ENCODE data around the gene ELP1.

Gene ELP1

GRCh38 chr9:108865037-108865436 lies 68.9 kb downstream of the ELP1 start:
- no peak for TF ChIP-seq SUZ12 (IDR thresholded peaks at IDR 0.05; ENCODE audit: extremely low read depth, insufficient read depth, insufficient read length)
- Histone ChIP-seq H3K27me3 (ENCODE audit: insufficient read depth, insufficient read length) (no peaks in the 10 kb centered on the region), H3K4me1 (ENCODE audit: insufficient read depth, insufficient read length) (no peaks in the 10 kb centered on the region), H3K4me3 (ENCODE audit: insufficient read length, low read depth) (no peak overlapping the region), H3K9ac (ENCODE audit: insufficient read length, low read depth) (no peak overlapping the region), H3K9me3 (ENCODE audit: insufficient read depth, low read length) (no peaks in the 10 kb centered on the region), H3K36me3 (ENCODE audit: insufficient read depth, insufficient read length, low read length) (peaks cover 5% of the 10 kb centered on the region)
- no peak for DNase-seq (ENCODE audit: low read depth, low spot score)

- no peaks in the 10 kb centered on the region for H3K4me1 ChIP-seq (ENCODE audit: insufficient read depth, insufficient read length)
These were observed 69.5 kb downstream of the ELP1 start for GRCh38 chr9:108864446-108864845.

GRCh38 chr9:108863891-108864290 lies 70.0 kb downstream of the ELP1 start:
- H3K36me3 ChIP-seq (ENCODE audit: insufficient read depth, insufficient read length, low read length) = peaks cover 3% of the 10 kb centered on the region
- DNase-seq (ENCODE audit: low read depth, low spot score) = no peak
- H3K9ac ChIP-seq (ENCODE audit: insufficient read length, low read depth) = no peak overlapping the region
- H3K27me3 ChIP-seq (ENCODE audit: insufficient read depth, insufficient read length) = no peaks in the 10 kb centered on the region
- no peak for TF ChIP-seq YY1 (IDR thresholded peaks at IDR 0.05; ENCODE audit: insufficient read depth, insufficient read length)
- TF ChIP-seq SUZ12 (IDR thresholded peaks at IDR 0.05; ENCODE audit: extremely low read depth, insufficient read depth, insufficient read length) = no peak
- no peak overlapping the region for H3K4me3 ChIP-seq (ENCODE audit: insufficient read length, low read depth)
- H3K9me3 ChIP-seq (ENCODE audit: insufficient read depth, low read length) = no peaks in the 10 kb centered on the region
- no peaks in the 10 kb centered on the region for H3K4me1 ChIP-seq (ENCODE audit: insufficient read depth, insufficient read length)

More at GRCh38 chr9:108864446-108864845, 69.5 kb downstream of the ELP1 start:
- TF ChIP-seq SUZ12 (IDR thresholded peaks at IDR 0.05; ENCODE audit: extremely low read depth, insufficient read depth, insufficient read length) = no peak
- no peak for TF ChIP-seq YY1 (IDR thresholded peaks at IDR 0.05; ENCODE audit: insufficient read depth, insufficient read length)
- no peak for TF ChIP-seq ZNF274 (IDR thresholded peaks at IDR 0.05; ENCODE audit: low read depth, low read length)
- Histone ChIP-seq H3K9me3 (ENCODE audit: insufficient read depth, low read length) (no peaks in the 10 kb centered on the region), H3K4me3 (ENCODE audit: insufficient read length, low read depth) (no peak overlapping the region), H3K9ac (ENCODE audit: insufficient read length, low read depth) (no peak overlapping the region), H3K27me3 (ENCODE audit: insufficient read depth, insufficient read length) (no peaks in the 10 kb centered on the region), H3K36me3 (ENCODE audit: insufficient read depth, insufficient read length, low read length) (peaks cover 3% of the 10 kb centered on the region)
- DNase-seq (ENCODE audit: low read depth, low spot score) = no peak

GRCh38 chr9:108861997-108862396 lies 71.9 kb downstream of the ELP1 start, which contains the start of gene ACTL7A:
TSS of gene ACTL7A (plus strand) at chr9:108862266. CDS start at chr9:108862323, 57 bp downstream.
- Histone ChIP-seq H3K4me3 (ENCODE audit: insufficient read length, low read depth) (no peak within 1 kb of the TSS), H3K36me3 (ENCODE audit: insufficient read depth, insufficient read length, low read length) (no peaks in the 10 kb centered on the region), H3K4me1 (ENCODE audit: insufficient read depth, insufficient read length) (no peaks in the 10 kb centered on the region), H3K9me3 (ENCODE audit: insufficient read depth, low read length) (no peaks in the 10 kb centered on the region), H3K27me3 (ENCODE audit: insufficient read depth, insufficient read length) (no peaks in the 10 kb centered on the region), H3K9ac (ENCODE audit: insufficient read length, low read depth) (no peak within 1 kb of the TSS)
- TF ChIP-seq ZNF274 (IDR thresholded peaks at IDR 0.05; ENCODE audit: low read depth, low read length) = no peak
- no peak for DNase-seq (ENCODE audit: low read depth, low spot score)

- Histone ChIP-seq H3K4me3 (ENCODE audit: insufficient read length, low read depth) (no peak overlapping the region), H3K9ac (ENCODE audit: insufficient read length, low read depth) (no peak overlapping the region), H3K36me3 (ENCODE audit: insufficient read depth, insufficient read length, low read length) (no peaks in the 10 kb centered on the region), H3K27me3 (ENCODE audit: insufficient read depth, insufficient read length) (no peaks in the 10 kb centered on the region), H3K9me3 (ENCODE audit: insufficient read depth, low read length) (no peaks in the 10 kb centered on the region), H3K4me1 (ENCODE audit: insufficient read depth, insufficient read length) (no peaks in the 10 kb centered on the region)
- TF ChIP-seq ZNF274 (IDR thresholded peaks at IDR 0.05; ENCODE audit: low read depth, low read length) (no peak), YY1 (IDR thresholded peaks at IDR 0.05; ENCODE audit: insufficient read depth, insufficient read length) (no peak), SUZ12 (IDR thresholded peaks at IDR 0.05; ENCODE audit: extremely low read depth, insufficient read depth, insufficient read length) (no peak)
- no peak for DNase-seq (ENCODE audit: low read depth, low spot score)
These were observed 72.5 kb downstream of the ELP1 start for GRCh38 chr9:108861464-108861863.

- DNase-seq (ENCODE audit: low read depth, low spot score) = no peak
- H3K27me3 ChIP-seq (ENCODE audit: insufficient read depth, insufficient read length) = no peaks in the 10 kb centered on the region
- H3K4me3 ChIP-seq (ENCODE audit: insufficient read length, low read depth) = no peak overlapping the region
- TF ChIP-seq SUZ12 (IDR thresholded peaks at IDR 0.05; ENCODE audit: extremely low read depth, insufficient read depth, insufficient read length) = no peak
- TF ChIP-seq ZNF274 (IDR thresholded peaks at IDR 0.05; ENCODE audit: low read depth, low read length) = no peak
- TF ChIP-seq YY1 (IDR thresholded peaks at IDR 0.05; ENCODE audit: insufficient read depth, insufficient read length) = no peak
- no peaks in the 10 kb centered on the region for H3K4me1 ChIP-seq (ENCODE audit: insufficient read depth, insufficient read length)
- H3K9me3 ChIP-seq (ENCODE audit: insufficient read depth, low read length) = no peaks in the 10 kb centered on the region
- H3K36me3 ChIP-seq (ENCODE audit: insufficient read depth, insufficient read length, low read length) = no peaks in the 10 kb centered on the region
- no peak overlapping the region for H3K9ac ChIP-seq (ENCODE audit: insufficient read length, low read depth)
These were observed 73.2 kb downstream of the ELP1 start for GRCh38 chr9:108860764-108861163.

GRCh38 chr9:108860354-108860753 lies 73.6 kb downstream of the ELP1 start:
- no peaks in the 10 kb centered on the region for H3K4me1 ChIP-seq (ENCODE audit: insufficient read depth, insufficient read length)
- H3K9ac ChIP-seq (ENCODE audit: insufficient read length, low read depth) = no peak overlapping the region
- no peak for DNase-seq (ENCODE audit: low read depth, low spot score)
- no peaks in the 10 kb centered on the region for H3K27me3 ChIP-seq (ENCODE audit: insufficient read depth, insufficient read length)
- H3K9me3 ChIP-seq (ENCODE audit: insufficient read depth, low read length) = no peaks in the 10 kb centered on the region
- TF ChIP-seq YY1 (IDR thresholded peaks at IDR 0.05; ENCODE audit: insufficient read depth, insufficient read length) = no peak
- TF ChIP-seq SUZ12 (IDR thresholded peaks at IDR 0.05; ENCODE audit: extremely low read depth, insufficient read depth, insufficient read length) = no peak
- no peak for TF ChIP-seq ZNF274 (IDR thresholded peaks at IDR 0.05; ENCODE audit: low read depth, low read length)
- H3K4me3 ChIP-seq (ENCODE audit: insufficient read length, low read depth) = no peak overlapping the region
- no peaks in the 10 kb centered on the region for H3K36me3 ChIP-seq (ENCODE audit: insufficient read depth, insufficient read length, low read length)
